Activated CD4-positive, alpha-beta T cell treated with anti-CD3 and anti-CD28 coated beads, Interleukin-2, amount 50 U/mL, for 1 hour (primary cell): ENCODE results near the gene RUNX3.

ENCODE experiments used
- DNase-seq: peaks from one replicate; pipeline ENCODE4 v3.0.0-alpha.2; 2020

The RUNX3 gene

GRCh38 chr1:24945354-24946326 is 15.6 kb upstream of the RUNX3 start:
- DNase-seq = no peak

- DNase-seq = no peak
Observed at GRCh38 chr1:24944318-24944717, 14.2 kb upstream of the RUNX3 start.

GRCh38 chr1:24942789-24943188 is 12.7 kb upstream of the RUNX3 start:
- DNase-seq = no peak

GRCh38 chr1:24941564-24941963 is 11.5 kb upstream of the RUNX3 start:
- DNase-seq = no peak

GRCh38 chr1:24940231-24940630 is 10.2 kb upstream of the RUNX3 start:
- DNase-seq = no peak

GRCh38 chr1:24939675-24940193 is 9.7 kb upstream of the RUNX3 start:
- no peak for DNase-seq

GRCh38 chr1:24939040-24939674 is 9.1 kb upstream of the RUNX3 start:
- no peak for DNase-seq

- no peak for DNase-seq
Observed at GRCh38 chr1:24938276-24938675, 8.2 kb upstream of the RUNX3 start.

- DNase-seq = no peak
Observed at GRCh38 chr1:24936684-24937083, 6.6 kb upstream of the RUNX3 start.

GRCh38 chr1:24935615-24936484 is 5.8 kb upstream of the RUNX3 start:
- DNase-seq = no peak

GRCh38 chr1:24935196-24935526 is 5.1 kb upstream of the RUNX3 start:
- no peak for DNase-seq

GRCh38 chr1:24934310-24935195 is 4.5 kb upstream of the RUNX3 start:
- DNase-seq = no peak

GRCh38 chr1:24933468-24933867 is 3.4 kb upstream of the RUNX3 start:
- no peak for DNase-seq

- no peak for DNase-seq
Observed at GRCh38 chr1:24932725-24933294, 2.7 kb upstream of the RUNX3 start.

GRCh38 chr1:24932284-24932683 is 2.2 kb upstream of the RUNX3 start:
- DNase-seq = peak; percentile 58

- DNase-seq = no peak
Observed at GRCh38 chr1:24931468-24932231, 1.6 kb upstream of the RUNX3 start.

- DNase-seq = no peak
Observed at GRCh38 chr1:24931146-24931467, 1.0 kb upstream of the RUNX3 start.

- DNase-seq = peak; percentile 46
Observed at GRCh38 chr1:24929398-24930259, 447 bp downstream of the RUNX3 start.

GRCh38 chr1:24928689-24929397 is 1.2 kb downstream of the RUNX3 start:
- DNase-seq = peak; percentile 65
